A549 (cell line): ENCODE results near the gene CCDC77. TPM values are rescaled to one million over a fixed set of nuclear protein-coding genes. Genes with fewer than 3 reads are reported as not detected.

ENCODE experiments used
- ATAC-seq, 2 experiments: fragments of 200-7000 bp in 1 of 2; fragments of >200 bp in 1 of 2; cut with Nextera tagmentation in 1 of 2; cut with Tn5 transposase in 1 of 2; 3 replicates each; pipeline versions ENCODE4 v1.8.0 to v1.9.1; 2018 to 2020; ENCODE audit warnings: mild to moderate bottlenecking in 1 of 2, moderate library complexity in 1 of 2
- CTCF ChIA-PET: fragments of 300-600 bp; sonication (Branson Sonifier 250); formaldehyde crosslinking; extraction: SDS; loops from one replicate; lab custom pipeline; 2021; ENCODE audit warnings: antibody characterized with exemption, inconsistent platforms; lab: Yijun Ruan, JAX
- POLR2A ChIA-PET: fragments of 350-600 bp; formaldehyde crosslinking; extraction: SDS; loops from one replicate; lab custom pipeline; 2021; ENCODE audit warnings: antibody characterized with exemption, inconsistent platforms; lab: Yijun Ruan, JAX
- DNase-seq, 2 experiments: peaks; one replicate each; pipeline versions ENCODE4 v3.0.0 to v3.0.0-alpha.2; 2011 to 2016; ENCODE audit warnings: low read depth in 1 of 2, low spot score in 1 of 2
- FAIRE-seq: peaks from 2 replicates; lab custom pipeline; 2011; peaks lifted over from hg19 to GRCh38; lab: Jason Lieb, UNC
- H3K27ac ChIP-seq, 2 experiments: fragments of >200 bp; sonication (Bioruptor Twin); formaldehyde crosslinking; 3 replicates each; pipeline ENCODE4 v1.5.1; 2016 to 2017
- H3K4me1 ChIP-seq: fragments of >200 bp; sonication (Bioruptor Twin); formaldehyde crosslinking; 3 replicates; pipeline ENCODE4 v1.6.1; 2016
- H3K4me2 ChIP-seq: fragments of >200 bp; sonication (Bioruptor Twin); formaldehyde crosslinking; 3 replicates; pipeline ENCODE4 v1.6.1; 2016
- H3K4me3 ChIP-seq: fragments of >200 bp; sonication (Bioruptor Twin); formaldehyde crosslinking; 3 replicates; pipeline ENCODE4 v1.5.1; 2016
- H3K9me3 ChIP-seq: fragments of >200 bp; sonication (Bioruptor Twin); formaldehyde crosslinking; 3 replicates; pipeline ENCODE4 v1.6.1; 2016
- EHMT2 ChIP-seq: fragments of 200-600 bp; sonication (generic); IDR thresholded peaks from 2 replicates; pipeline ENCODE4 v1.6.1; 2016; ENCODE audit warnings: antibody characterized with exemption, low read depth, mild to moderate bottlenecking, moderate library complexity
- HOXB5 ChIP-seq: fragments of 250-450 bp; sonication (Bioruptor Pico); IDR thresholded peaks from 2 replicates; pipeline ENCODE4 v1.5.0; 2020; ENCODE audit warnings: mild to moderate bottlenecking, moderate library complexity
- NPAS2 ChIP-seq: fragments of 250-450 bp; sonication (Bioruptor Pico); IDR thresholded peaks from 2 replicates; pipeline ENCODE4 v1.8.0; 2022; ENCODE audit warnings: mild to moderate bottlenecking, moderate library complexity, borderline replicate concordance
- POLR2AphosphoS2 ChIP-seq: conservative IDR thresholded peaks from 2 replicates; pipeline ENCODE4 v1.6.1; 2012; ENCODE audit warnings: low read length, improper control_type of control experiment, inconsistent platforms
- RARB ChIP-seq: fragments of 250-450 bp; sonication (Bioruptor Pico); IDR thresholded peaks from 2 replicates; pipeline ENCODE4 v1.8.0; 2021; ENCODE audit warnings: mild to moderate bottlenecking, moderate library complexity
- RFX5 ChIP-seq: fragments of 450-650 bp; IDR thresholded peaks from 2 replicates; pipeline ENCODE4 v1.7.1; 2014; ENCODE audit warnings: antibody characterized with exemption, mild to moderate bottlenecking, moderate library complexity
- polyA plus RNA-seq, 4 experiments: library from polyadenylated mRNA; depleted of rRNA in 3 of 4; stranded (reverse); fragments of >200 nt; fragmentation: RNase III in 1 of 4; extraction: RNeasy Plus Mini Kit Qiagen cat#74134 plus additional on column Dnase treatment in 1 of 4; gene quantifications; 2 replicates in 3 of 4; 3 replicates in 1 of 4; pipeline ENCODE4 v1.2.3, GENCODE V29; 2011 to 2017

CCDC77 gene
- polyA plus RNA-seq, 2 of the 4 experiments (the other 2 are of a cell fraction), result 15.4 to 23.1 TPM

GRCh38 chr12:490260-490659 is 88.8 kb downstream of the CCDC77 start:
- Histone ChIP-seq H3K9me3 (peaks cover 15% of the 10 kb centered on the region; the same call in 1 of the 3 replicates), H3K4me1 (0 out of 3 replicates have a peak, but pooled peaks cover 3% of the 10 kb centered on the region)
- no peak for TF ChIP-seq POLR2AphosphoS2
- TF ChIP-seq NPAS2 (CRISPR knock-in tag), result no peak
- TF ChIP-seq HOXB5 (CRISPR knock-in tag), result no peak
- no peak for TF ChIP-seq EHMT2
- no peak for TF ChIP-seq RARB (CRISPR knock-in tag)
- no peak for TF ChIP-seq RFX5
- TF ChIP-seq, all 56 proteins: peak for 0
- ATAC-seq (no peak), DNase-seq (no peak), FAIRE-seq (no peak)
- no peak overlapping the region for H3K4me3 ChIP-seq
- POLR2A ChIA-PET, result no interaction called here
- H3K4me2 ChIP-seq, result no peak overlapping the region
- CTCF ChIA-PET, result interaction anchor here (0.6 to 1.4 kb wide), 2 partner anchors 57 to 237 kb away, joined by 3 read pairs; no protein-coding TSS in a partner anchor
- no peak overlapping the region for H3K27ac ChIP-seq

Other genes with a start within 250 kb of the CCDC77 start
- 0.78 and 1.2 TPM in 2 replicates for gene SLC6A12, start 187.5 kb upstream of the CCDC77 start, polyA plus RNA-seq (2011; rRNA removed)
- gene SLC6A12, start 187.5 kb upstream of the CCDC77 start, polyA plus RNA-seq (2017; fragmentation: RNase III; extraction: RNeasy Plus Mini Kit Qiagen cat#74134 plus additional on column Dnase treatment), result 0.88 to 4.4 TPM (median 3.9 TPM) in 3 replicates
- gene SLC6A13, start 138.8 kb upstream of the CCDC77 start, polyA plus RNA-seq (2011; rRNA removed), result 0.22 and 0.43 TPM in 2 replicates
- gene SLC6A13, start 138.8 kb upstream of the CCDC77 start, polyA plus RNA-seq (2017; fragmentation: RNase III; extraction: RNeasy Plus Mini Kit Qiagen cat#74134 plus additional on column Dnase treatment), result 0.20 to 0.61 TPM (median 0.49 TPM) in 3 replicates
- 42.6 and 45.0 TPM in 2 replicates for gene KDM5A, start 12.3 kb upstream of the CCDC77 start, polyA plus RNA-seq (2011; rRNA removed)
- 17.5 to 22.5 TPM (median 18.8 TPM) in 3 replicates for gene KDM5A, start 12.3 kb upstream of the CCDC77 start, polyA plus RNA-seq (2017; fragmentation: RNase III; extraction: RNeasy Plus Mini Kit Qiagen cat#74134 plus additional on column Dnase treatment)
- 0.53 and 0.79 TPM in 2 replicates for gene B4GALNT3, start 58.3 kb downstream of the CCDC77 start, polyA plus RNA-seq (2011; rRNA removed)
- 0.26 to 0.43 TPM (median 0.28 TPM) in 3 replicates for gene B4GALNT3, start 58.3 kb downstream of the CCDC77 start, polyA plus RNA-seq (2017; fragmentation: RNase III; extraction: RNeasy Plus Mini Kit Qiagen cat#74134 plus additional on column Dnase treatment)